HEK293 (cell line): ENCODE data around the gene PI4KA.
A peak's percentile ranks its signal among the peaks of the same experiment; 100 is the strongest.

ENCODE experiments used
- KLF16 ChIP-seq: fragments of 450-650 bp; formaldehyde crosslinking; IDR thresholded peaks from 2 replicates; pipeline ENCODE4 v1.5.1; 2017; ENCODE audit warnings: missing biosample characterization, missing genetic modification characterization
- KLF7 ChIP-seq: fragments of 450-650 bp; formaldehyde crosslinking; IDR thresholded peaks from 2 replicates; pipeline ENCODE4 v1.5.1; 2016; ENCODE audit warnings: missing biosample characterization, missing genetic modification characterization, borderline replicate concordance
- PRDM1 ChIP-seq: fragments of 450-650 bp; formaldehyde crosslinking; IDR thresholded peaks from 2 replicates; pipeline ENCODE4; 2016; ENCODE audit warnings: missing biosample characterization, missing genetic modification characterization
- PRDM6 ChIP-seq: fragments of 450-650 bp; formaldehyde crosslinking; IDR thresholded peaks from 2 replicates; pipeline ENCODE4 v1.5.1; 2017; ENCODE audit warnings: missing biosample characterization, missing genetic modification characterization
- YY2 ChIP-seq: fragments of 450-650 bp; formaldehyde crosslinking; IDR thresholded peaks from 2 replicates; pipeline ENCODE4 v1.5.1; 2016; ENCODE audit warnings: missing biosample characterization, missing genetic modification characterization
- ZBTB17 ChIP-seq: fragments of 450-650 bp; formaldehyde crosslinking; IDR thresholded peaks from 2 replicates; pipeline ENCODE4 v1.5.1; 2016; ENCODE audit warnings: missing biosample characterization, missing genetic modification characterization
- ZBTB6 ChIP-seq: fragments of 450-650 bp; formaldehyde crosslinking; IDR thresholded peaks from 2 replicates; pipeline ENCODE4 v1.5.1; 2017; ENCODE audit warnings: missing biosample characterization, missing genetic modification characterization
- ZNF155 ChIP-seq: fragments of 450-650 bp; formaldehyde crosslinking; IDR thresholded peaks from 2 replicates; pipeline ENCODE4 v1.5.1; 2016; ENCODE audit warnings: missing biosample characterization, missing genetic modification characterization
- ZNF19 ChIP-seq: fragments of 450-650 bp; formaldehyde crosslinking; IDR thresholded peaks from 2 replicates; pipeline ENCODE4; 2016; ENCODE audit warnings: missing biosample characterization, missing genetic modification characterization, low read depth
- ZNF221 ChIP-seq: fragments of 450-650 bp; formaldehyde crosslinking; IDR thresholded peaks from 2 replicates; pipeline ENCODE4 v1.5.1; 2017; ENCODE audit warnings: missing biosample characterization, missing genetic modification characterization, borderline replicate concordance
- ZNF302 ChIP-seq: fragments of 450-650 bp; formaldehyde crosslinking; IDR thresholded peaks from 2 replicates; pipeline ENCODE4 v1.5.1; 2016; ENCODE audit warnings: missing biosample characterization, missing genetic modification characterization, low read depth
- ZNF341 ChIP-seq: fragments of 450-650 bp; formaldehyde crosslinking; IDR thresholded peaks from 2 replicates; pipeline ENCODE4; 2016; ENCODE audit warnings: low read depth, missing biosample characterization, missing genetic modification characterization
- ZNF350 ChIP-seq: fragments of 450-650 bp; formaldehyde crosslinking; IDR thresholded peaks from 2 replicates; pipeline ENCODE4 v1.5.0; 2017; ENCODE audit warnings: missing biosample characterization, mild to moderate bottlenecking, missing genetic modification characterization
- ZNF354C ChIP-seq: fragments of 450-650 bp; formaldehyde crosslinking; IDR thresholded peaks from 2 replicates; pipeline ENCODE4 v1.5.1; 2016; ENCODE audit warnings: missing biosample characterization, missing genetic modification characterization, low read depth, borderline replicate concordance
- ZNF391 ChIP-seq: fragments of 450-650 bp; formaldehyde crosslinking; IDR thresholded peaks from 2 replicates; pipeline ENCODE4 v1.5.1; 2016; ENCODE audit warnings: low read depth, missing biosample characterization, missing genetic modification characterization, borderline replicate concordance
- ZNF416 ChIP-seq: fragments of 450-650 bp; formaldehyde crosslinking; IDR thresholded peaks from 2 replicates; pipeline ENCODE4 v1.5.1; 2016; ENCODE audit warnings: missing biosample characterization, missing genetic modification characterization
- ZNF423 ChIP-seq: fragments of 450-650 bp; formaldehyde crosslinking; IDR thresholded peaks from 2 replicates; pipeline ENCODE4 v1.5.1; 2016; ENCODE audit warnings: missing biosample characterization, missing genetic modification characterization
- ZNF48 ChIP-seq: fragments of 450-650 bp; formaldehyde crosslinking; IDR thresholded peaks from 2 replicates; pipeline ENCODE4 v1.5.1; 2016; ENCODE audit warnings: missing biosample characterization, missing genetic modification characterization
- ZNF510 ChIP-seq: fragments of 450-650 bp; formaldehyde crosslinking; IDR thresholded peaks from 2 replicates; pipeline ENCODE4 v1.5.1; 2018; ENCODE audit warnings: mild to moderate bottlenecking, missing genetic modification characterization, missing biosample characterization; ENCODE audit not compliant: insufficient replicate concordance
- ZNF513 ChIP-seq: fragments of 450-650 bp; IDR thresholded peaks from 2 replicates; pipeline ENCODE4 v1.5.1; 2018; ENCODE audit warnings: missing biosample characterization, missing genetic modification characterization
- ZNF514 ChIP-seq: fragments of 450-650 bp; formaldehyde crosslinking; IDR thresholded peaks from 2 replicates; pipeline ENCODE4 v1.5.1; 2016; ENCODE audit warnings: missing biosample characterization, missing genetic modification characterization
- ZNF521 ChIP-seq: fragments of 450-650 bp; formaldehyde crosslinking; IDR thresholded peaks from 2 replicates; pipeline ENCODE4 v1.5.1; 2017; ENCODE audit warnings: missing biosample characterization, mild to moderate bottlenecking, missing genetic modification characterization
- ZNF529 ChIP-seq: fragments of 450-650 bp; formaldehyde crosslinking; IDR thresholded peaks from 2 replicates; pipeline ENCODE4 v1.5.1; 2017; ENCODE audit warnings: missing genetic modification characterization, missing biosample characterization; ENCODE audit not compliant: insufficient replicate concordance
- ZNF549 ChIP-seq: fragments of 450-650 bp; IDR thresholded peaks from 2 replicates; pipeline ENCODE4 v1.5.1; 2018; ENCODE audit warnings: missing biosample characterization, missing genetic modification characterization, mild to moderate bottlenecking, inconsistent platforms, moderate library complexity
- ZNF571 ChIP-seq: fragments of 450-650 bp; formaldehyde crosslinking; IDR thresholded peaks from 2 replicates; pipeline ENCODE4 v1.5.0; 2017; ENCODE audit warnings: missing biosample characterization, missing genetic modification characterization
- ZNF626 ChIP-seq: fragments of 450-650 bp; sonication (Bioruptor Pico); formaldehyde crosslinking; IDR thresholded peaks from 2 replicates; pipeline ENCODE4 v1.5.1; 2018; ENCODE audit warnings: missing biosample characterization, missing genetic modification characterization, inconsistent platforms
- ZNF664 ChIP-seq: fragments of 450-650 bp; formaldehyde crosslinking; IDR thresholded peaks from 2 replicates; pipeline ENCODE4 v1.5.1; 2016; ENCODE audit warnings: missing biosample characterization, missing genetic modification characterization
- ZNF785 ChIP-seq: fragments of 450-650 bp; formaldehyde crosslinking; IDR thresholded peaks from 2 replicates; pipeline ENCODE4 v1.5.1; 2016; ENCODE audit warnings: missing biosample characterization, missing genetic modification characterization
- ZSCAN16 ChIP-seq: fragments of 450-650 bp; formaldehyde crosslinking; IDR thresholded peaks from 2 replicates; pipeline ENCODE4 v1.5.1; 2016; ENCODE audit warnings: missing biosample characterization, missing genetic modification characterization
- ZXDB ChIP-seq: fragments of 450-650 bp; formaldehyde crosslinking; IDR thresholded peaks from 2 replicates; pipeline ENCODE4 v1.5.1; 2016; ENCODE audit warnings: missing biosample characterization, missing genetic modification characterization
- TF ChIP-seq, protein P1 (sequence below): fragments of 450-650 bp; formaldehyde crosslinking; IDR thresholded peaks from 2 replicates; pipeline ENCODE4 v1.5.1; 2016; ENCODE audit warnings: missing biosample characterization, missing genetic modification characterization
- TF ChIP-seq, protein P2 (sequence below): fragments of 450-650 bp; formaldehyde crosslinking; optimal IDR thresholded peaks from 2 replicates; pipeline ENCODE3; 2016; ENCODE audit warnings: missing biosample characterization, mild to moderate bottlenecking, missing genetic modification characterization

The PI4KA gene

DNA sequence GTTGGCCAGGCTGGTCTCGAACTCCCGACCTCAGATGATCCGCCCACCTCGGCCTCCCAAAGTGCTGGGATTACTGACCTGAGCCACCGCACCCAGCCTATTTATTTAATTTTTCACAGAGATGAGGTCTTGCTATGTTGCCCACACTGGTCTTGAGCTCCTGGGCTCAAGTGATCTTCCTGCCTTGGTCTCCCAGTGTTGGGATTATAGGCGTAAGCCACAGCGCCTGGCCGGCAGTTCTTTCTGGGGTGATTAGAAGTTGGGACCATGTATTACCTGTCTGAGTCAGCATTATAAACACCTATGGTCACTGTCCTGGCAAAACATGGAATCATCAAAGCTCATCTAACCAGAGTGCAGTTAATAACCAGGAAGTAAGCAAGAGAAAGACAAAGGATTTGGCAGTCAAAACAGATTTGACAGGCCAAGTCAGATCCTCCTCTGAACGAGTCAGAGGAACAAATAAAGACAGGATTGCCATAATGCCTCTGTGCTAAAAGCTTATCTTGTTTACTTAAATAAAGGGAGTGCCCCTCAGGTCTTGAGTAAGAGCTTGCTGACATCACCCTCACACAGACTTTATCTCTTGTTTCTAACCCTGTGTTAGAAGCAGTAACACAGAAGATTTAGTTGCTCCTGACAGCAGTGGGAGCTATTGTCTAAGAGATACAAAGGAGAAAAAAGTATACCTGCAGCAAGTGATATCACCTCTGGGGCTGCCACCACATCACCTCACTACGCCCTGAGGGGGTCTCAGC is 81.0 kb downstream of the PI4KA start (continued):
- no peak for TF ChIP-seq ZNF391 (tag by site-specific recombination)
- TF ChIP-seq ZNF354C (tag by site-specific recombination), result no peak
- no peak for TF ChIP-seq ZNF341 (tag by site-specific recombination)
- TF ChIP-seq ZNF510, result no peak
- TF ChIP-seq ZNF416 (tag by site-specific recombination), result no peak
- no peak for TF ChIP-seq ZBTB6 (tag by site-specific recombination)
- no peak for TF ChIP-seq ZNF350 (tag by site-specific recombination)
- no peak for TF ChIP-seq ZSCAN16 (tag by site-specific recombination)
- no peak for TF ChIP-seq ZNF571 (tag by site-specific recombination)
- TF ChIP-seq ZNF549 (tag by site-specific recombination), result no peak
- no peak for TF ChIP-seq ZNF521
- peak; percentile 60 for TF ChIP-seq PRDM6 (tag by site-specific recombination)
- peak; percentile 40; the same call in 1 of the 2 replicates for TF ChIP-seq ZBTB17
- TF ChIP-seq KLF16 (tag by site-specific recombination), result no peak
- no peak for TF ChIP-seq ZNF221 (tag by site-specific recombination)
- no peak for TF ChIP-seq ZNF664
- TF ChIP-seq ZNF785 (tag by site-specific recombination), result no peak
- TF ChIP-seq PRDM1 (tag by site-specific recombination), result no peak
- TF ChIP-seq ZNF48 (tag by site-specific recombination), result no peak
- no peak for TF ChIP-seq YY2 (tag by site-specific recombination)
- TF ChIP-seq ZNF513, result no peak
- TF ChIP-seq ZNF155 (tag by site-specific recombination), result no peak
- TF ChIP-seq ZNF423 (tag by site-specific recombination), result no peak
- no peak for TF ChIP-seq ZNF514 (tag by site-specific recombination)
- TF ChIP-seq, protein P1, sequence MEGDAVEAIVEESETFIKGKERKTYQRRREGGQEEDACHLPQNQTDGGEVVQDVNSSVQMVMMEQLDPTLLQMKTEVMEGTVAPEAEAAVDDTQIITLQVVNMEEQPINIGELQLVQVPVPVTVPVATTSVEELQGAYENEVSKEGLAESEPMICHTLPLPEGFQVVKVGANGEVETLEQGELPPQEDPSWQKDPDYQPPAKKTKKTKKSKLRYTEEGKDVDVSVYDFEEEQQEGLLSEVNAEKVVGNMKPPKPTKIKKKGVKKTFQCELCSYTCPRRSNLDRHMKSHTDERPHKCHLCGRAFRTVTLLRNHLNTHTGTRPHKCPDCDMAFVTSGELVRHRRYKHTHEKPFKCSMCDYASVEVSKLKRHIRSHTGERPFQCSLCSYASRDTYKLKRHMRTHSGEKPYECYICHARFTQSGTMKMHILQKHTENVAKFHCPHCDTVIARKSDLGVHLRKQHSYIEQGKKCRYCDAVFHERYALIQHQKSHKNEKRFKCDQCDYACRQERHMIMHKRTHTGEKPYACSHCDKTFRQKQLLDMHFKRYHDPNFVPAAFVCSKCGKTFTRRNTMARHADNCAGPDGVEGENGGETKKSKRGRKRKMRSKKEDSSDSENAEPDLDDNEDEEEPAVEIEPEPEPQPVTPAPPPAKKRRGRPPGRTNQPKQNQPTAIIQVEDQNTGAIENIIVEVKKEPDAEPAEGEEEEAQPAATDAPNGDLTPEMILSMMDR (tag by site-specific recombination), result no peak
- TF ChIP-seq ZNF626 (tag by site-specific recombination), result no peak
- peak; percentile 70 for TF ChIP-seq ZXDB (tag by site-specific recombination)
- no peak for TF ChIP-seq ZNF302 (tag by site-specific recombination)
- no peak for TF ChIP-seq ZNF529
- TF ChIP-seq KLF7 (tag by site-specific recombination), result 0 out of 2 replicates have a peak, but pooled peaks have one; percentile 30
- TF ChIP-seq ZNF19 (tag by site-specific recombination), result no peak
- TF ChIP-seq, protein P2, sequence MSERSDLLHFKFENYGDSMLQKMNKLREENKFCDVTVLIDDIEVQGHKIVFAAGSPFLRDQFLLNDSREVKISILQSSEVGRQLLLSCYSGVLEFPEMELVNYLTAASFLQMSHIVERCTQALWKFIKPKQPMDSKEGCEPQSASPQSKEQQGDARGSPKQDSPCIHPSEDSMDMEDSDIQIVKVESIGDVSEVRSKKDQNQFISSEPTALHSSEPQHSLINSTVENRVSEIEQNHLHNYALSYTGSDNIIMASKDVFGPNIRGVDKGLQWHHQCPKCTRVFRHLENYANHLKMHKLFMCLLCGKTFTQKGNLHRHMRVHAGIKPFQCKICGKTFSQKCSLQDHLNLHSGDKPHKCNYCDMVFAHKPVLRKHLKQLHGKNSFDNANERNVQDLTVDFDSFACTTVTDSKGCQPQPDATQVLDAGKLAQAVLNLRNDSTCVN (tag by site-specific recombination), result no peak
